NCI-H146 (cell line): ENCODE data around the gene SAPCD1.
A peak's percentile ranks its signal among the peaks of the same experiment; 100 is the strongest.
"Not testable (repeated sequence)": the region's sequence is repeated elsewhere in the genome, so short reads cannot be mapped to it uniquely, and the experiment has no call there.

Source experiments
- DNase-seq: peaks from one replicate; lab custom pipeline; 2025; lab: John Stamatoyannopoulos, UW

Gene SAPCD1

GRCh38 chr6:31801031-31801927, 38.8 kb downstream of the SAPCD1 start:
- DNase-seq: not testable (repeated sequence)

GRCh38 chr6:31805939-31806469, 43.5 kb downstream of the SAPCD1 start:
- DNase-seq: no peak

- DNase-seq: peak; percentile 97
These were observed 44.2 kb downstream of the SAPCD1 start, which contains the start of gene LSM2 for GRCh38 chr6:31806470-31807272. TSS of gene LSM2 (minus strand) at chr6:31806966. CDS start at chr6:31806757, 209 bp downstream.

GRCh38 chr6:31808599-31808998, 46.1 kb downstream of the SAPCD1 start:
- not testable (repeated sequence) for DNase-seq

- no peak for DNase-seq
These were observed 49.2 kb downstream of the SAPCD1 start for GRCh38 chr6:31811645-31812044.

GRCh38 chr6:31813465-31813849, 51.0 kb downstream of the SAPCD1 start:
- DNase-seq: no peak
